SK-N-SH (cell line): Measurements from ENCODE around the gene TSHZ2. TPM values are rescaled to one million over a fixed set of nuclear protein-coding genes. Genes with fewer than 3 reads are reported as not detected.

Source experiments
- CTCF ChIA-PET: fragments of 300-600, 350-600 bp; formaldehyde crosslinking; extraction: SDS; loops from one replicate; lab custom pipeline; 2021; lab: Yijun Ruan, JAX
- POLR2A ChIA-PET: fragments of 350-600 bp; sonication (Branson Sonifier 250); formaldehyde crosslinking; extraction: SDS; loops from one replicate; lab custom pipeline; 2020; ENCODE audit warnings: antibody characterized with exemption, inconsistent platforms; lab: Yijun Ruan, JAX
- DNase-seq: peaks from one replicate; pipeline ENCODE4 v3.0.0; 2012
- H2AFZ ChIP-seq: fragments of 200-600 bp; sonication (generic); 2 replicates; pipeline ENCODE4 v1.8.1; 2016; ENCODE audit warnings: antibody characterized with exemption, mild to moderate bottlenecking, low read depth
- H3F3A ChIP-seq: fragments of 200-600 bp; sonication (generic); replicated peaks from 2 replicates; pipeline ENCODE3; 2016; ENCODE audit warnings: antibody characterized with exemption, mild to moderate bottlenecking; ENCODE audit not compliant: insufficient read depth
- H3K27ac ChIP-seq, 2 experiments: fragments of 200-500 bp in 1 of 2; fragments of 200-600 bp in 1 of 2; sonication (Bioruptor generic) in 1 of 2; sonication (generic), shearing (Covaris generic) in 1 of 2; 2 replicates each; pipeline versions ENCODE4 v1.5.1 to v1.6.1; 2014 to 2016; ENCODE audit warnings: low read depth in 2 of 2, inconsistent platforms in 1 of 2, low read length in 1 of 2, mild to moderate bottlenecking in 1 of 2, mixed read lengths in 1 of 2
- H3K27me3 ChIP-seq: fragments of 200-600 bp; sonication (generic), shearing (Covaris generic); 2 replicates; pipeline ENCODE4 v1.6.1; 2016; ENCODE audit warnings: mixed run types; ENCODE audit not compliant: insufficient read depth
- H3K36me3 ChIP-seq, 2 experiments: fragments of 200-500 bp in 1 of 2; fragments of 200-600 bp in 1 of 2; sonication (Bioruptor generic) in 1 of 2; sonication (generic) in 1 of 2; replicated peaks in 1 of 2; 2 replicates each; pipeline versions ENCODE3 to v1.5.1; 2014 to 2016; ENCODE audit warnings: low read length in 1 of 2, mild to moderate bottlenecking in 1 of 2; ENCODE audit not compliant: insufficient read depth in 2 of 2, control insufficient read depth in 1 of 2
- H3K4me1 ChIP-seq, 2 experiments: fragments of 200-500 bp in 1 of 2; fragments of 200-600 bp in 1 of 2; sonication (Bioruptor generic) in 1 of 2; sonication (generic), shearing (Covaris generic) in 1 of 2; 2 replicates each; pipeline versions ENCODE4 v1.5.1 to v1.6.1; 2014 to 2016; ENCODE audit warnings: low read depth in 1 of 2, low read length in 1 of 2, mixed run types in 1 of 2; ENCODE audit not compliant: insufficient read depth in 2 of 2, control insufficient read depth in 1 of 2
- H3K4me2 ChIP-seq: fragments of 200-600 bp; sonication (generic), shearing (Covaris generic); 2 replicates; pipeline ENCODE4 v1.6.1; 2017; ENCODE audit warnings: mixed run types
- H3K4me3 ChIP-seq, 2 experiments: fragments of 200-500 bp in 1 of 2; fragments of 200-600 bp in 1 of 2; sonication (Bioruptor generic) in 1 of 2; sonication (generic), shearing (Covaris generic) in 1 of 2; 2 replicates each; pipeline versions ENCODE4 v1.5.1 to v1.8.1; 2014 to 2016; ENCODE audit warnings: low read depth in 2 of 2, inconsistent platforms in 1 of 2, low read length in 1 of 2, mild to moderate bottlenecking in 1 of 2, mixed read lengths in 1 of 2, moderate library complexity in 1 of 2
- H3K79me2 ChIP-seq: fragments of 200-600 bp; sonication (generic); 2 replicates; pipeline ENCODE4 v1.8.1; 2017; ENCODE audit warnings: mild to moderate bottlenecking; ENCODE audit not compliant: insufficient read depth
- H3K9ac ChIP-seq: fragments of 200-600 bp; sonication (generic); 2 replicates; pipeline ENCODE4 v1.6.1; 2017; ENCODE audit warnings: mixed run types
- H3K9me2 ChIP-seq: fragments of 200-600 bp; sonication (generic); 2 replicates; pipeline ENCODE4 v1.6.1; 2017; ENCODE audit warnings: mixed run types
- H3K9me3 ChIP-seq: fragments of 200-600 bp; sonication (generic); 2 replicates; pipeline ENCODE4 v1.6.1; 2017; ENCODE audit warnings: mixed run types, mild to moderate bottlenecking, moderate library complexity
- H4K20me1 ChIP-seq: fragments of 200-600 bp; sonication (generic); 2 replicates; pipeline ENCODE4 v1.6.1; 2017; ENCODE audit warnings: mild to moderate bottlenecking, mixed run types; ENCODE audit not compliant: insufficient read depth
- CHD2 ChIP-seq: fragments of 150-350 bp; IDR thresholded peaks from 2 replicates; pipeline ENCODE4 v1.6.1; 2018; ENCODE audit warnings: low read length; ENCODE audit not compliant: partially characterized antibody
- CTCF ChIP-seq: fragments of 200-600 bp; sonication (generic); IDR thresholded peaks from 2 replicates; pipeline ENCODE4 v1.6.1; 2017; ENCODE audit warnings: antibody characterized with exemption, mild to moderate bottlenecking, moderate library complexity
- EP300 ChIP-seq, 2 experiments: IDR thresholded peaks; 2 replicates each; pipeline versions ENCODE4 v1.4.0 to v1.6.1; 2012; ENCODE audit warnings: borderline replicate concordance in 1 of 2, low read depth in 1 of 2, low read length in 1 of 2
- FOSL2 ChIP-seq: IDR thresholded peaks from 2 replicates; pipeline ENCODE4 v1.4.0; 2012; ENCODE audit warnings: low read depth, mild to moderate bottlenecking, moderate library complexity, borderline replicate concordance
- IRF3 ChIP-seq: fragments of 150-350 bp; IDR thresholded peaks from 2 replicates; pipeline ENCODE4 v1.6.1; 2016; ENCODE audit warnings: mild to moderate bottlenecking, low read depth, low read length
- MXI1 ChIP-seq: IDR thresholded peaks from 2 replicates; pipeline ENCODE4 v1.6.1; 2012; ENCODE audit warnings: mild to moderate bottlenecking, low read depth, low read length, improper control_type of control experiment
- NRF1 ChIP-seq: IDR thresholded peaks from 2 replicates; pipeline ENCODE4 v1.6.1; 2012; ENCODE audit warnings: low read depth, mild to moderate bottlenecking, low read length
- PBX3 ChIP-seq: IDR thresholded peaks from 2 replicates; pipeline ENCODE4; 2012
- RAD21 ChIP-seq: IDR thresholded peaks from 2 replicates; pipeline ENCODE4 v1.6.1; 2012; ENCODE audit warnings: mild to moderate bottlenecking, low read length
- RCOR1 ChIP-seq: fragments of 150-350 bp; IDR thresholded peaks from 2 replicates; pipeline ENCODE4 v1.6.1; 2017; ENCODE audit warnings: antibody characterized with exemption, low read length
- RFX5 ChIP-seq: IDR thresholded peaks from 2 replicates; pipeline ENCODE4 v1.6.1; 2012; ENCODE audit warnings: mild to moderate bottlenecking, improper control_type of control experiment, low read length
- RXRA ChIP-seq: IDR thresholded peaks from 2 replicates; pipeline ENCODE4 v1.4.0; 2012; ENCODE audit warnings: low read depth, mild to moderate bottlenecking, borderline replicate concordance
- SMC3 ChIP-seq: IDR thresholded peaks from 2 replicates; pipeline ENCODE4 v1.6.1; 2012; ENCODE audit warnings: low read depth, low read length, improper control_type of control experiment
- TAF1 ChIP-seq: IDR thresholded peaks from 2 replicates; pipeline ENCODE4 v1.6.1; 2012; ENCODE audit warnings: low read depth, mild to moderate bottlenecking, low read length, moderate library complexity, borderline replicate concordance
- TCF12 ChIP-seq: IDR thresholded peaks from 2 replicates; pipeline ENCODE4 v1.4.0; 2012
- YY1 ChIP-seq: IDR thresholded peaks from 2 replicates; pipeline ENCODE4 v1.4.0; 2012; ENCODE audit warnings: low read depth, mild to moderate bottlenecking
- WGBS: methylation state at CpG from one replicate; pipeline ENCODE4 v1.1.6; 2017; ENCODE audit warnings: low lambda C conversion rate; 5-methylcytosine and 5-hydroxymethylcytosine counted together
- polyA plus RNA-seq, 3 experiments: library from polyadenylated mRNA; depleted of rRNA; stranded (reverse); fragments of >200 nt; gene quantifications; 2 replicates each; pipeline ENCODE4 v1.2.3, GENCODE V29; 2012

Gene TSHZ2
- polyA plus RNA-seq, 1 of the 3 experiments (the other 2 are of a cell fraction) = 0.13 TPM

- H4K20me1 ChIP-seq = no peaks in the 10 kb centered on the region
- H3F3A ChIP-seq = no peaks in the 10 kb centered on the region
- peak; percentile 74 for TF ChIP-seq CHD2
- TF ChIP-seq RCOR1 = peak; percentile 62; the same call in 1 of the 2 replicates
- peak; percentile 41 for TF ChIP-seq RAD21
- TF ChIP-seq RXRA = no peak
- TF ChIP-seq SMC3 = peak; percentile 19; the same call in 1 of the 2 replicates
- TF ChIP-seq RFX5 = no peak
- TF ChIP-seq MXI1 = 0 out of 2 replicates have a peak, but pooled peaks have one; percentile 29
- no peak for TF ChIP-seq NRF1
- TF ChIP-seq EP300 (IDR thresholded peaks at IDR 0.05; ENCODE audit: borderline replicate concordance in 1 of 2, low read depth in 1 of 2, low read length in 1 of 2) = peak in 1 of 2 experiments; percentile 92; a peak in 2 of 4 replicates
- peak; percentile 68 for TF ChIP-seq PBX3
- peak; percentile 26; the same call in 1 of the 2 replicates for TF ChIP-seq TCF12
- TF ChIP-seq TAF1 = no peak
- TF ChIP-seq, all 33 proteins: peak for 8
- Histone ChIP-seq H2AFZ (peak overlapping the region; percentile 75; the same call in 1 of the 2 replicates), H3K9me2 (no peaks in the 10 kb centered on the region), H3K27me3 (no peaks in the 10 kb centered on the region), H3K79me2 (no peaks in the 10 kb centered on the region), H3K9me3 (no peaks in the 10 kb centered on the region), H3K9ac (no peak overlapping the region), H3K36me3 (no peaks in the 10 kb centered on the region), H3K4me1 (peaks cover 10 to 12% of the 10 kb centered on the region in 2 experiments; a peak in 3 of 4 replicates), H3K4me2 (no peak overlapping the region; the same call in 1 of the 2 replicates), H3K27ac (peak overlapping the region; percentile 47 to 97), H3K4me3 (no peak overlapping the region)
- ChIA-PET POLR2A (interaction anchor here (0.6 to 1.4 kb wide), 4 partner anchors 8 to 665 kb away, joined by 3 to 4 read pairs (median 3); no protein-coding TSS in a partner anchor), CTCF (interaction anchor here (1.0 to 2.9 kb wide), 11 partner anchors 10 to 647 kb away, joined by 3 to 13 read pairs (median 4); no protein-coding TSS in a partner anchor)
- peak; percentile 78 for DNase-seq
- 2% methylated on average over 5 of the region's 5 CpGs for WGBS
Measured at GRCh38 chr20:52959125-52959524, 13.0 kb upstream of the TSHZ2 start.

- Histone ChIP-seq H3K9me3 (no peaks in the 10 kb centered on the region), H2AFZ (no peak overlapping the region), H3K27ac (no peak overlapping the region), H3F3A (no peaks in the 10 kb centered on the region), H3K4me2 (no peak overlapping the region), H3K4me3 (no peak overlapping the region), H3K36me3 (no peaks in the 10 kb centered on the region), H3K4me1 (peaks cover 10 to 12% of the 10 kb centered on the region in 2 experiments; a peak in 3 of 4 replicates), H3K9ac (no peak overlapping the region), H3K79me2 (no peaks in the 10 kb centered on the region), H3K27me3 (no peaks in the 10 kb centered on the region), H4K20me1 (no peaks in the 10 kb centered on the region), H3K9me2 (no peaks in the 10 kb centered on the region)
- DNase-seq = no peak
- CTCF ChIA-PET = no interaction called here
- TF ChIP-seq FOSL2 (no peak), CHD2 (no peak), YY1 (no peak), CTCF (no peak), PBX3 (no peak), SMC3 (no peak), IRF3 (no peak), RFX5 (no peak)
- POLR2A ChIA-PET = no interaction called here
- 89% methylated on average over 1 of the region's 1 CpG for WGBS
Measured at GRCh38 chr20:52962183-52962582, 10.0 kb upstream of the TSHZ2 start.
